Peyer's patch (tissue), 4 donors: ENCODE results near the gene CD200R1L. TPM values are rescaled to one million over a fixed set of nuclear protein-coding genes. Genes with fewer than 3 reads are reported as not detected.

ENCODE experiments used
- DNase-seq, 3 donors: peaks; one replicate each; pipeline ENCODE4 v3.0.0-alpha.2; 2017 to 2019
- H3K27ac ChIP-seq, 4 donors: fragments of 200-600 bp; sonication (generic); one replicate each; pipeline ENCODE4 v1.5.1; 2016 to 2019
- H3K27me3 ChIP-seq, 2 donors: fragments of 200-600 bp; sonication (generic); one replicate each; pipeline ENCODE4 v1.5.1; 2019
- H3K36me3 ChIP-seq, 3 donors: fragments of 200-600 bp; sonication (generic); one replicate each; pipeline ENCODE4 v1.5.1; 2016 to 2019
- H3K4me1 ChIP-seq, 4 donors: fragments of 200-600 bp; sonication (generic); one replicate each; pipeline ENCODE4 v1.5.1; 2016 to 2019
- H3K4me3 ChIP-seq, 4 donors: fragments of 200-600 bp; sonication (generic); 1 replicate in 3 of 4; 2 replicates in 1 of 4; pipeline ENCODE4 v1.5.1; 2016 to 2019; ENCODE audit warnings: mild to moderate bottlenecking in 1 of 4
- H3K9me3 ChIP-seq, 4 donors: fragments of 200-600 bp; sonication (generic); one replicate each; pipeline ENCODE4 v1.5.1; 2016 to 2019; ENCODE audit warnings: mild to moderate bottlenecking in 1 of 4
- POLR2A ChIP-seq, 2 donors: fragments of 450-650 bp; IDR thresholded peaks; one replicate each; pipeline ENCODE4 v1.5.1; 2017; ENCODE audit warnings: antibody characterized with exemption in 2 of 2, mild to moderate bottlenecking in 2 of 2, moderate library complexity in 2 of 2
- total RNA-seq, 4 donors: library from RNA; depleted of rRNA; stranded (reverse); fragments of >200 nt; gene quantifications; one replicate each; pipeline ENCODE4 v1.1.0, GENCODE V29; 2016
- TF ChIP-seq, protein P1 (sequence below), 6 experiments: fragments of 450-650 bp in 4 of 6; fragments of 200-600 bp in 2 of 6; sonication (generic) in 1 of 6; IDR thresholded peaks; one replicate each; pipeline ENCODE4 v1.5.1; 2017 to 2019; ENCODE audit warnings: antibody characterized with exemption in 6 of 6, mild to moderate bottlenecking in 3 of 6, moderate library complexity in 1 of 6

CD200R1L gene
- total RNA-seq, 4 donors from 2014 or later: not detected

DNA sequence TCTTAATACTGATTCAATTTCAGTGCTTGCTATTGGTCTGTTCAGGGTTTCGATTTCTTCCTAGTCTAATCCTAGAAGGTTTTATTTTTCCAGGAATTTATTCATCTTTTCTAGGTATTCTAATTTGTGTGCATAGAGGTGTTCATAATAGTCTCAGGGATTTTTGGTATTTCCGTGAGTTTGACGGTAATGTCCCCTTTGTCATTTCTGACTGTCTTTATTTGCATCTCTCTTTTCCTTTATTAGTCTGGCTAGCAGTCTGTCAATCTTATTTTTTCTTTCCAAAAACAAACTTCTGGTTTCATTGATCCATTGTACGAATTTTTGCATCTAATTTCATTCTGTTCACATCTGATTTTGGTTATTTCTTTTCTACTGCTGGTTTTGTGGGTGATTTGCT, 35.2 kb upstream of the CD200R1L start:
- Histone ChIP-seq H3K27me3 (no peaks in the 10 kb centered on the region), H3K27ac (no peak overlapping the region), H3K4me1 (no peaks in the 10 kb centered on the region), H3K36me3 (no peaks in the 10 kb centered on the region), H3K9me3 (no peaks in the 10 kb centered on the region), H3K4me3 (no peak overlapping the region)
- DNase-seq: no peak
- TF ChIP-seq POLR2A (IDR thresholded peaks at IDR 0.05): no peak
- TF ChIP-seq, protein P1, sequence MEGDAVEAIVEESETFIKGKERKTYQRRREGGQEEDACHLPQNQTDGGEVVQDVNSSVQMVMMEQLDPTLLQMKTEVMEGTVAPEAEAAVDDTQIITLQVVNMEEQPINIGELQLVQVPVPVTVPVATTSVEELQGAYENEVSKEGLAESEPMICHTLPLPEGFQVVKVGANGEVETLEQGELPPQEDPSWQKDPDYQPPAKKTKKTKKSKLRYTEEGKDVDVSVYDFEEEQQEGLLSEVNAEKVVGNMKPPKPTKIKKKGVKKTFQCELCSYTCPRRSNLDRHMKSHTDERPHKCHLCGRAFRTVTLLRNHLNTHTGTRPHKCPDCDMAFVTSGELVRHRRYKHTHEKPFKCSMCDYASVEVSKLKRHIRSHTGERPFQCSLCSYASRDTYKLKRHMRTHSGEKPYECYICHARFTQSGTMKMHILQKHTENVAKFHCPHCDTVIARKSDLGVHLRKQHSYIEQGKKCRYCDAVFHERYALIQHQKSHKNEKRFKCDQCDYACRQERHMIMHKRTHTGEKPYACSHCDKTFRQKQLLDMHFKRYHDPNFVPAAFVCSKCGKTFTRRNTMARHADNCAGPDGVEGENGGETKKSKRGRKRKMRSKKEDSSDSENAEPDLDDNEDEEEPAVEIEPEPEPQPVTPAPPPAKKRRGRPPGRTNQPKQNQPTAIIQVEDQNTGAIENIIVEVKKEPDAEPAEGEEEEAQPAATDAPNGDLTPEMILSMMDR (IDR thresholded peaks at IDR 0.05): no peak

DNA sequence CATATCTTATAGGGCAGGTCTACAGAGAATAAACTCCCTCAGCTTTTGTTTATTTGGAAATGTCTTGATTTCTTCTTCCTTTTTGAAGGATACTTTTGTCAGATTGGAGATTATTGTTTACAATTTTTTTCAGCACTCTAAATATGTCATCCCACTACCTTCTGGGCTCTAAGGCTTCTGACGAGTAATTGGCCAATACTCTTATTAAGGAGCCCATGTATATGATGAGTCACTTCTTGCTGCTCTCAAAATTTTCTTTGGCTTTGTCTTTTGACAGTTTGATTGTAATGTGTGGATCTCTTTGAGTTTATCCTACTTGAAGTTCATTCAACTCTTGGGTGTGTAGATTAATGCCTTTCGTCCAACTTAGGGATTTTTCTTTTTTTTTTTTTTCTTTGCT, 28.9 kb upstream of the CD200R1L start:
- no peaks in the 10 kb centered on the region for H3K36me3 ChIP-seq
- no peaks in the 10 kb centered on the region for H3K9me3 ChIP-seq
- no peak overlapping the region for H3K4me3 ChIP-seq
- TF ChIP-seq, protein P1 (IDR thresholded peaks at IDR 0.05): no peak
- TF ChIP-seq POLR2A (IDR thresholded peaks at IDR 0.05): no peak
- no peak overlapping the region for H3K27ac ChIP-seq
- H3K27me3 ChIP-seq: no peaks in the 10 kb centered on the region
- no peak for DNase-seq
- H3K4me1 ChIP-seq: no peaks in the 10 kb centered on the region

DNA sequence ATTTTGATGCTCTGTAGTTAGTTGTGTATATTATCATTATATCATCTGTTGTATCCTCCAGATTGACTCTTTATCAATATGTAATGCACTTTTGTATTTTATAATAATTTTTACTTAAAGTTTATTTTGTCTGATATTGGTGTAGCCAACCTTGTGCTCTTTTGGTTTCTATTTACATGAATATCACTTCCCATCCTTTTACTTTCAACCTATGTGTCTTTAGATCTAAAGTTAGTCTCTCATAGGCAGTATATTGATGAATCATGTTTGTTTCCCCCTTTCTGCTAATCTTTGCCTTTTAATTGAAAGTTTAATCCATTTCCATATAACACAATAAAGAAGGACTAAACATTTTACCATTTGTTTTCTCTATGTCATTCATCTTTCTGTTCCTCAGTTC, 28.1 kb upstream of the CD200R1L start:
- Histone ChIP-seq H3K4me1 (no peaks in the 10 kb centered on the region), H3K27ac (no peak overlapping the region), H3K27me3 (no peaks in the 10 kb centered on the region), H3K36me3 (no peaks in the 10 kb centered on the region), H3K9me3 (no peaks in the 10 kb centered on the region), H3K4me3 (no peak overlapping the region)
- TF ChIP-seq, protein P1 (IDR thresholded peaks at IDR 0.05): no peak
- no peak for TF ChIP-seq POLR2A (IDR thresholded peaks at IDR 0.05)
- no peak for DNase-seq

DNA sequence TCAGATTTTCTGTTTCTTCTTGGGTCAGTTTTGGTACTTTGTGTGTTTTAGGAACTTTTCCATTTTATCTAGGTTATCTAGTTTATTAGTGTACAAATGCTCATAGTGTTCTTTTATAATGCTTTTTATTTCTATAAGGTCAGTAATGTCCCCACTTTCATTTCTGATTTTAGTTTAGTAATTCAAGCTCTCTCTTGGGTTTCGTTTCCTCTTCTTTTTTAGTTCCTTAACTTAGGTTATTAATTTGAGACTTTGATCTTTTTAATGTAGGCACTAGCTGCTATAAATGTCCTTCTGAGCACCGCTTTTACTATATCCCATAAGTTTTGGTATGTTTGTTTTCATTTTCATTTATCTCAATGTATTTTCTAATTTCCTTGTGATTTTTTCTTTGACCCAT, 27.0 kb upstream of the CD200R1L start:
- TF ChIP-seq, protein P1 (IDR thresholded peaks at IDR 0.05): no peak
- TF ChIP-seq POLR2A (IDR thresholded peaks at IDR 0.05): no peak

DNA sequence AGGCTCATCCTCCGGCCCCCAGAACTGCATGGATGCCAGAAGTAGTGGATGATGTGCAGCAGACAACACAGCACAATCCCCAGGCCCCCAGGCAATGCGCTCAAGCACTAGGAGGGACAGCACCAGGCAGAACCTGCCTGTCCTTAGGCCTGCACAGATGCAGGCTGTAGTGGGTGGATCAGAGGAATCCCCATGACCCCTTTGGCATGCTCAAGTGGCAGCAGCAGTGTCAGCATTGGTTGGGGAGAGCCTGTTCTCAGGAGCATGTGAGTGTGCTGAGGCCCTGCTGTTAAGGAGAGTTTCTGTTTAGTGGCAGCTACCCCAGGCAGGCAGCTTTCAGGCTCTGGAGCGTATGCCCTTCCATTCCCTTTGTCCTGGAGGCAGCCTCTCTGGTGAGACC, 25.1 kb upstream of the CD200R1L start:
- TF ChIP-seq, protein P1 (IDR thresholded peaks at IDR 0.05): no peak
- no peak for TF ChIP-seq POLR2A (IDR thresholded peaks at IDR 0.05)

More for the DNA sequence above, 27.0 kb upstream of the CD200R1L start:
- Histone ChIP-seq H3K27me3 (no peaks in the 10 kb centered on the region), H3K4me3 (no peak overlapping the region), H3K4me1 (no peaks in the 10 kb centered on the region), H3K9me3 (no peaks in the 10 kb centered on the region), H3K27ac (no peak overlapping the region), H3K36me3 (no peaks in the 10 kb centered on the region)
- DNase-seq: no peak

DNA sequence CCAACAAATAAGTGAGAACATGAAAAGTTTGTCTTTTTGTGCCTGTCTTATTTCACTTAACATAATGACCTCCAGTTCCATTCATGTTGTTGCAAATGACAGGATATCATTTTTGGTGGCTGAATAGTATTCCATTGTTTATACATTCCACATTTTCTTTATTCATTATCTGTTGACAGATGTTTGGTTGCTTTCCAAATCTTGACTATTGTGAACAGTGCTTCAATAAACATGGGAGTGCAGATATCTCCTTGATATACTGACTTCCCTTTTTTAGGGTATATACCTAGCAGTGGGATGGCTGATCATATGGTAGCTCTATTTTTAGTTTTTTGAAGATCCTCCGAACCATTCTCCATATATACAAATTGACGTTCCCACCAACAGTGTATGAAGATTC, 19.1 kb upstream of the CD200R1L start:
- Histone ChIP-seq H3K4me3 (no peak overlapping the region), H3K36me3 (no peaks in the 10 kb centered on the region), H3K9me3 (no peaks in the 10 kb centered on the region), H3K27me3 (no peaks in the 10 kb centered on the region), H3K4me1 (no peaks in the 10 kb centered on the region), H3K27ac (no peak overlapping the region)
- no peak for DNase-seq
- TF ChIP-seq, protein P1 (IDR thresholded peaks at IDR 0.05): no peak
- TF ChIP-seq POLR2A (IDR thresholded peaks at IDR 0.05): no peak

More for the DNA sequence above, 25.1 kb upstream of the CD200R1L start:
- H3K9me3 ChIP-seq: no peaks in the 10 kb centered on the region
- H3K4me3 ChIP-seq: no peak overlapping the region
- H3K4me1 ChIP-seq: no peaks in the 10 kb centered on the region
- no peaks in the 10 kb centered on the region for H3K27me3 ChIP-seq
- H3K27ac ChIP-seq: no peak overlapping the region
- DNase-seq: no peak
- H3K36me3 ChIP-seq: no peaks in the 10 kb centered on the region
